ENCODE results near the gene LSM7. TPM values are rescaled to one million over a fixed set of nuclear protein-coding genes. Genes with fewer than 3 reads are reported as not detected.
A peak's percentile ranks its signal among the peaks of the same experiment; 100 is the strongest.

The LSM7 gene
- total RNA-seq, 6 experiments from 2014 or later, result 22.4 to 64.2 (median 28.2) TPM

DNA sequence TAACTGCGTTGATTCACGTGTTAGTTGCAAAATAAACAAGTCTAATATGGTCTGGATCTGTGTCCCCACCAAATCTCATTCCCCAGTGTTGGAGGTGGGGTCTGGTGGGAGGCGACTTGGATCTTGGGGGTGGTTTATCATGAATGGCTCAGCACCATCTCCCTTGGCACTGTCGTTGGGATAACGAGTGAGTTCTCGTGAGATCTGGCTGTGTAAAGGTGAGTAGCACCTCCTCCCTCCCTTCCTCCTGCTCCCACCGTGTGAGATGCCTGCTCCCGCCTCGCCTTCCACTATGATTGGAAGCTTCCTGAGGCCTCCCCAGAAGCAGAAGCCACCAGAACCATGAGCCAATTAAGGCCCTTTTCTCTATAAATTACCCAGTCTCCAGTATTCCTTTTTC lies 51.2 kb downstream of the LSM7 start:
- no peaks in the 10 kb centered on the region for H3K27me3 ChIP-seq
- DNase-seq (no peak), ATAC-seq (no peak)
- H3K9me3 ChIP-seq, result no peaks in the 10 kb centered on the region
- peaks cover 0 to 15% (median 5%) of the 10 kb centered on the region in 4 donors for H3K36me3 ChIP-seq
- TF ChIP-seq POLR2A (IDR thresholded peaks at IDR 0.05) (no peak), CTCF (IDR thresholded peaks at IDR 0.05) (no peak)
- H3K4me1 ChIP-seq, result peaks cover 0 to 22% (median 4%) of the 10 kb centered on the region in 4 donors
- intact Hi-C loops (cut with DNase I), result no loop called here
- 80% methylated on average over 2 of the region's 9 CpGs for WGBS (ENCODE audit: insufficient coverage, low coverage, low lambda C conversion rate, missing lambda C conversion rate)
- no peak overlapping the region for H3K27ac ChIP-seq
- no peak overlapping the region for H3K4me3 ChIP-seq

DNA sequence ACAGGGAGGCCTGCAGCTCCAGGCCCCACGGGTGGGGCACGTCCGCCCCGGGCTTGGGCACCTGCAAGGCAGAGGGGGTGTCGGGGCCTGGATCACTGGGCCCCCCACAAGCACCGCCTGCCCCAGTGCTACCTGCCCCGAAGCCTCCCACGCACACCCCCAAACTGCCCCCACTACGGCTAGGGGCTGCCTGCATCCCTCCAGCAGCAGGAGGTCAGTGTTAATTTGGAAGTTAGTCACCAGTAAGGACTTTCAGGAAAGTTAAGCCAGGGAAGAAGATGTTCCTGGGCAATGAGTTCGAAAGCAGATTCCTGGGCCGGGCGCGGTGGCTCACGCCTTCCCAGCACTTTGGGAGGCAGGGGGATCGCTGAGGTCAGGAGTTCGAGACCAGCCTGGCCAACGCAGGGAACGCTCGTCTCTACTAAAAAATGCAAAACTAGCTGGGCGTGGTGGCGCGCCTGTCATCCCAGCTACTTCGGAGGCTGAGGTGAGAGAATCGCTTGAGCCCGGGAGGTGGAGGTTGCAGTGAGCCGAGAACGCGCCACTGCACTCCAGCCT lies 51.9 kb downstream of the LSM7 start:
- ATAC-seq (no peak), DNase-seq (no peak)
- WGBS (ENCODE audit: insufficient coverage, low coverage, low lambda C conversion rate, missing lambda C conversion rate), result 94% methylated on average over 19 of the region's 28 CpGs
- Histone ChIP-seq H3K9me3 (no peaks in the 10 kb centered on the region), H3K36me3 (peaks cover 0 to 18% (median 5%) of the 10 kb centered on the region in 4 donors), H3K4me3 (no peak overlapping the region), H3K4me1 (peaks cover 0 to 28% (median 7%) of the 10 kb centered on the region in 4 donors), H3K27ac (no peak overlapping the region), H3K27me3 (no peaks in the 10 kb centered on the region)
- TF ChIP-seq CTCF (IDR thresholded peaks at IDR 0.05) (no peak), POLR2A (IDR thresholded peaks at IDR 0.05) (no peak)
- intact Hi-C loops (cut with DNase I), result no loop called here

- TF ChIP-seq POLR2A (IDR thresholded peaks at IDR 0.05) (no peak), CTCF (IDR thresholded peaks at IDR 0.05) (no peak)
These were observed 52.6 kb downstream of the LSM7 start for GRCh38 chr19:2275588-2276428.

DNA sequence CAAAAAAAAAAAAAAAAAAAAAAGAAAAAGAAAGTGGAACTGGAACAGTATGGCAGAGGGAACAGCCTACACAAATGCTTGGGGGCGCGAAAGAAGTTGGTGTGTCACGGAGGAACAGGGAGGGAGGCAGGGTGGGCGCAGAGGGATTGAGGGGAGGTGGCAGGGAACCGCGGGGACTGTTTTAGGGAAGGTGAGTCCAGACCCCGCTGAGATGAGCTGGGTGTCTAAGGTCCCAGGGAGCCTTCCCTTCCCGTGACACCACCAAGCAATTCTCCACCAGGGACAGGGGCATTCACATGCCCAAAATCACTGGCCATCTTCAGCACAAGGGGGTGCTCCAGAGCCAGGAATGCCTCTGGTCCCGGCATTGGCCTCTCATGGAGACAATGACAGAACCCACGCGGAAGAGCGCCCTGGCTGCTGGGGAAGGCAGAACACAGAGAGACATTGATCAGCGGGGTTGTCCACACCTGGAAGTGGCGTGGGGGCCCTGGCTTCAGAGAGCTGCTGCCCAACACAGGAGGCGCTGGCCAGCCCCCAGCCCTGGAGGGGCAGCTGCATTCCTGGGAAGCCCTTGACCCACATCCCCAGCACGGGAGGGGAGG lies 53.4 kb downstream of the LSM7 start:
- WGBS (ENCODE audit: insufficient coverage, low coverage, low lambda C conversion rate, missing lambda C conversion rate), result 55% methylated on average over 5 of the region's 16 CpGs
- DNase-seq, result peak in 2 of 3 donors; percentile 57 to 70

More at GRCh38 chr19:2275588-2276428, 52.6 kb downstream of the LSM7 start:
- DNase-seq (no peak), ATAC-seq (no peak)
- H3K27ac ChIP-seq, result no peak overlapping the region
- intact Hi-C loops (cut with DNase I), result no loop called here
- H3K9me3 ChIP-seq, result no peaks in the 10 kb centered on the region
- no peak overlapping the region for H3K4me3 ChIP-seq
- WGBS (ENCODE audit: insufficient coverage, low coverage, low lambda C conversion rate, missing lambda C conversion rate), result 71% methylated on average over 9 of the region's 74 CpGs
- peaks cover 0 to 18% (median 5%) of the 10 kb centered on the region in 4 donors for H3K36me3 ChIP-seq
- no peaks in the 10 kb centered on the region for H3K27me3 ChIP-seq
- peaks cover 0 to 32% (median 8%) of the 10 kb centered on the region in 4 donors for H3K4me1 ChIP-seq

More for the DNA sequence above, 53.4 kb downstream of the LSM7 start:
- no peaks in the 10 kb centered on the region for H3K27me3 ChIP-seq
- no peak overlapping the region for H3K27ac ChIP-seq
- TF ChIP-seq CTCF (IDR thresholded peaks at IDR 0.05) (peak; percentile 51 to 57 (median 54)), POLR2A (IDR thresholded peaks at IDR 0.05) (no peak)
- H3K36me3 ChIP-seq, result peaks cover 0 to 18% (median 5%) of the 10 kb centered on the region in 4 donors
- intact Hi-C loops (cut with DNase I), result loop anchor here (5.0 kb wide), 2 partner anchors 38 to 113 kb away; partner anchors contain the start of genes PLEKHJ1 (in 2 of the 2), SF3A2 (in 2 of the 2) and DOT1L (in 1 of the 2)
- no peak overlapping the region for H3K4me3 ChIP-seq
- ATAC-seq, result peak; percentile 35 to 45 (median 38)
- H3K9me3 ChIP-seq, result no peaks in the 10 kb centered on the region
- H3K4me1 ChIP-seq, result peaks cover 0 to 32% (median 8%) of the 10 kb centered on the region in 4 donors
